Stimulated activated CD4-positive, alpha-beta T cell treated with anti-CD3 and anti-CD28 coated beads, Interleukin-15, amount 100 ng/mL, for 24 hours (primary cell): ENCODE data around the gene USPL1.
"Not testable (repeated sequence)": the region's sequence is repeated elsewhere in the genome, so short reads cannot be mapped to it uniquely, and the experiment has no call there.

ENCODE experiments used
- DNase-seq: peaks from one replicate; pipeline ENCODE4 v3.0.0-alpha.2; 2020

Gene USPL1

GRCh38 chr13:30617315-30618185, at the start of gene USPL1:
Gene USPL1 (plus strand): TSS chr13:30617920. CDS start chr13:30621141, 3,221 bp downstream.
- peak; percentile 99 for DNase-seq

- DNase-seq = peak; percentile 6
Observed at GRCh38 chr13:30569901-30570576, 47.7 kb upstream of the USPL1 start.

DNA sequence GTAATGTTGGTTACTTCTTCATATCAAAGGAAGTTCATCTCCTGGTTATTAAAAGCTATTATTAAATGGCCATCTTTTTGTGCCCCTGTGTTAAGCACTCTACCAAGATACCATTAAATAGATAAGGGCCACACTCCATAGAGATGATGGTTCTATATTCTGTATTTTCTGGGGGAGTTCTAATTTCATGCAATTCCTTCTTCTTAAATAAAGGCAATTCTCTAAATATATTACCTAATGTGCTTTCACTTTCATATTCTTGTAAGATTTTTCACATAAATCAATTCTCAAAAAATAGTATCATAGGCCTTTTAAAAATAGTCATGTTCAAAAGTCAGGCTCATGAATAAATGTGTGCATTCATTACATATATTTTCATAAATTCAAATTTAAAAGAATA, 47.0 kb upstream of the USPL1 start:
- no peak for DNase-seq

DNA sequence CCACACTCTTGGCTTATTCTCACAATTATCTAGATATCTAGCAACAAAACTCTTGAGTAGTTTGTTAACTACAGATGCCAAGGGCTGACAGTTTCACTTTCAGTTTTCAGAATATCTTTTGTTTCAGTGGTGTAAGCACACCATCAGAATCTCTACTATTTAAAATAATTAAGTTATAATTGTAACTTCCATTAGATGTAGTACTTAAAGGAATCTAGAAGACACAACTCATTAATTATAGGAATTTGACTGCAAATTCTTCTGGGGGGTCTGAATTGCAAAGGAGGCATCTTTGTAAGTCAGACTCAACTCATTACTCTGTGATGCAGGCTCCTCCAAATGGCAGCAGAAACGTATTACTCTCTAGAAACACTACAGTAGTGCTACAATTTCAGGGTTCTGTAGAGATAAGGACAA, 44.9 kb upstream of the USPL1 start:
- no peak for DNase-seq

DNA sequence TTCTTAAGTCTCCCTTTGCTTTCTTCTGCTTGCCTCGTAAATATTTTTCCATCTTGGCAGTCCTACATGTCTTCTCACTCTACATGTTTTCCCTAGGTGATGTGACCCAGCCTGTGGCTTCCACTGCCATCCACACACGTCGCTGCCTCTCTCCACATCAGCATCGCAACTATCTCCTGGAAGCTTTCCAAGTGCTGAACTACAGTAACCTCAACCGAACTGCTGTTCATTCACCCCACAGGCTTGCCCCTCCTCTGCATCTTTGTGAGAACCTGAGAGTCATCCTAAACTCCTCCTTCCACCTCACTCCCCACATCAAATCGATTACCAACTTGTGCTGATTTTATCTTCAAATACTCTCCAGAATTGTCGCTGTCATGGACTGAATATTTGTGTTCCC, 41.2 kb upstream of the USPL1 start:
- peak; percentile 48 for DNase-seq

GRCh38 chr13:30577401-30577852, 40.3 kb upstream of the USPL1 start:
- peak; percentile 53 for DNase-seq

GRCh38 chr13:30580852-30581502, 36.7 kb upstream of the USPL1 start:
- DNase-seq = no peak

GRCh38 chr13:30581582-30581981, 36.1 kb upstream of the USPL1 start:
- DNase-seq = no peak

GRCh38 chr13:30584051-30584731, 33.5 kb upstream of the USPL1 start:
- no peak for DNase-seq

GRCh38 chr13:30585748-30586262, 31.9 kb upstream of the USPL1 start:
- DNase-seq = no peak

- DNase-seq = no peak
Observed at GRCh38 chr13:30587231-30587630, 30.5 kb upstream of the USPL1 start.

- no peak for DNase-seq
Observed at GRCh38 chr13:30587739-30588138, 30.0 kb upstream of the USPL1 start.

GRCh38 chr13:30593001-30593400, 24.7 kb upstream of the USPL1 start:
- no peak for DNase-seq

- DNase-seq = no peak
Observed at GRCh38 chr13:30600496-30600895, 17.2 kb upstream of the USPL1 start.

GRCh38 chr13:30601836-30602235, 15.9 kb upstream of the USPL1 start:
- no peak for DNase-seq

- DNase-seq = no peak
Observed at GRCh38 chr13:30605052-30605451, 12.7 kb upstream of the USPL1 start.

DNA sequence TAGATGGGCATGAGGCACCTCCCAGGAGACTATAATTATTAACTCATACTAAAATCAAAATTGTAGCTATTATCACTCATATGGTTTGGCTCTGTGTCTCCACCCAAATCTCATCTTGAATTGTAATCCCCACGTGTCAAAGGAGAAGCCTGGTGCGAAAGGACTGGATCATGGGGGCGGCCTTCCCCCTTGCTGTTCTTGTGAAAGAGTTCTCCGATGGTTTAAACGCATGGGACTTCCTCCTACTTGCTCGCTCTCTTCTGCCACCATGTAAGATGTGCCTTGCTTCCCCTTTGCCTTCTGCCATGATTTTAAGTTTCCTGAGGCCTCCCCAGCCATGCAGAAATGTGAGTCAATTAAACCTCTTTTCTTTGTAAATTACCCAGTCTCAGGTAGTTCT, 10.5 kb upstream of the USPL1 start:
- not testable (repeated sequence) for DNase-seq

DNA sequence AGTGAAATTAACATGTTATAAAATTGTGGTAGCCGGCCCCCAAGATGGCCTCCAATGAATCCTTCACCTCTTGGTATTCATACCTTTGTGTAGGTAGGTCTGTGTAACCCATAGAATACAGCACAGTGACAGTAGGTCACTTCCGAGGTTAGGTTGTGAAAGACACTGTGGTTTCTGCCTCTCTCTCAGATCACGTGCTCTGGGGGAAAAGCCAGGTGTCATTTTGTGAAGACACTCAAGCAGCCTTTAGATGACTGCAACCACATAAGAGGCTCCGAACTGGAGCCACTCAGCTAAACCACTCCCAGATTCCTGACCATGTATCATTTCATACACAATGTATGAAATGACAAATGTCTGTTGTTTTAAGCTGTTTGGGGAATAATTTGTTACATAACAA, 9.8 kb upstream of the USPL1 start:
- DNase-seq = peak; percentile 49

DNA sequence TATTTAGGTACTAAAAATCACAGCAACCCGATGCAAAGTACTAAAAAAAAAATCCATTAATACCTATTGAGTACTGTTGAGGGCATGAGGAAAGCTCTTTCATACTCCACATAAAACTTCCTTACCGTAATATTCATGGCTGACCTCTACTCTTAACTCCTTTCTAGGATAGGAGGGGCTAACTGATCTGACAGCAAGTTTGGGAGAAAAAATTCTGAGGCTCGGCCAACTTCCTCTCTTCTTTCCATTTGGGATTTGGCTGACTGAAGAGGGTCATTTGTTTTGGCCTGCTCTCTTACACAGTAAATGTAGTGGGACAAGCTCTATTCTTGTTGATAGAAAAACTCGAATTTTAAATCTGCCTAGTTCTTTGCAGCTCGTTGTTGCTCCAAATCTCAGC, 9.4 kb upstream of the USPL1 start:
- no peak for DNase-seq

- DNase-seq = no peak
Observed at GRCh38 chr13:30610311-30610710, 7.4 kb upstream of the USPL1 start.

GRCh38 chr13:30615481-30615865, 2.2 kb upstream of the USPL1 start:
- no peak for DNase-seq

GRCh38 chr13:30615866-30616541, 1.7 kb upstream of the USPL1 start:
- no peak for DNase-seq
